ENCODE data around the gene AKT3.

GRCh38 chr1:243605604-243606003, 244.4 kb downstream of the AKT3 start:
- TF ChIP-seq CTCF (conservative IDR thresholded peaks at IDR 0.05 in 1 of 2, IDR thresholded peaks at IDR 0.05 in 1 of 2; ENCODE audit: low read depth in 1 of 2, low read length in 2 of 2) (no peak), EZH2 (IDR thresholded peaks at IDR 0.05; ENCODE audit: low read length, missing control alignments) (no peak)

Measured in fibroblast of lung (primary cell).